ENCODE results near the gene PRR22.
"Not testable (repeated sequence)": the region's sequence is repeated elsewhere in the genome, so short reads cannot be mapped to it uniquely, and the experiment has no call there.

The PRR22 gene

GRCh38 chr19:5733172-5733571 lies 51.4 kb downstream of the PRR22 start:
- DNase-seq (ENCODE audit: low spot score in 2 of 2); H3K4me1 ChIP-seq; H3K36me3 ChIP-seq (replicated peaks); in situ Hi-C loops (cut with MboI; ENCODE audit: low sequenced_read_pairs); H3K4me3 ChIP-seq; H3K9me3 ChIP-seq; H3K27me3 ChIP-seq (ENCODE audit: low read depth): not testable (repeated sequence)

All from HAP-1 (cell line).